ENCODE data around the gene ZNG1B.
"Not testable (repeated sequence)": the region's sequence is repeated elsewhere in the genome, so short reads cannot be mapped to it uniquely, and the experiment has no call there.

The ZNG1B gene

GRCh38 chr2:113504081-113504480 is 66.6 kb downstream of the ZNG1B start:
- not testable (repeated sequence) for H3K4me1 ChIP-seq (ENCODE audit: control insufficient read depth in 1 of 2, insufficient read depth in 2 of 2, low read length in 2 of 2); H3K27me3 ChIP-seq (ENCODE audit: control insufficient read depth in 1 of 2, insufficient read depth in 2 of 2, low read length in 2 of 2); H3K27ac ChIP-seq (ENCODE audit: low read depth, low read length); H3K9ac ChIP-seq (ENCODE audit: low read depth in 1 of 2, low read length in 2 of 2); H3K9me3 ChIP-seq (ENCODE audit: control insufficient read depth in 1 of 2, low read length in 2 of 2); H3K4me3 ChIP-seq (ENCODE audit: low read depth in 1 of 2, low read length in 2 of 2); H3K36me3 ChIP-seq (ENCODE audit: control insufficient read depth in 1 of 2, insufficient read depth in 2 of 2, low read length in 2 of 2)

- not testable (repeated sequence) for H3K9ac ChIP-seq (ENCODE audit: low read depth in 1 of 2, low read length in 2 of 2); H3K27me3 ChIP-seq (ENCODE audit: control insufficient read depth in 1 of 2, insufficient read depth in 2 of 2, low read length in 2 of 2); H3K4me3 ChIP-seq (ENCODE audit: low read depth in 1 of 2, low read length in 2 of 2); H3K27ac ChIP-seq (ENCODE audit: low read depth, low read length); H3K36me3 ChIP-seq (ENCODE audit: control insufficient read depth in 1 of 2, insufficient read depth in 2 of 2, low read length in 2 of 2); H3K9me3 ChIP-seq (ENCODE audit: control insufficient read depth in 1 of 2, low read length in 2 of 2); H3K4me1 ChIP-seq (ENCODE audit: control insufficient read depth in 1 of 2, insufficient read depth in 2 of 2, low read length in 2 of 2)
Observed at GRCh38 chr2:113507394-113508140, 70.1 kb downstream of the ZNG1B start.

DNA sequence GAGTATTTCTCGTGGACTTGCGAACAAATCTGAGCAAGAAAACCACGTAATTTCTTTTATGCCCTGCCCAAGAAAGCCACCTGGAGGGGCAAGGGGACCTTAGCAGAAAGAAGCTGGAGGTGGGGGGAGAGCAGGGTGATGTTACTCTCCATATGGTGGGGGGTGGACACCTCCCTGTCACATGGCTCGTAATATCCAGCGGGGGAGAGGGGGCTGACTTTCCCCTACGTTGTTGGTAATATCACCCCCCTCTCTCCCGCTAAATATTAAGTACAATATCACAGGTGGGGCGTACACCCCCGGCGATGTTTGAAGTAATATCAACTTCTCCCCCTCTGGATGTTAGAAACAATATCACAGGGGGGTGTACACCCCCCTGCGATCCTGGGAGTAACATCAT is 70.7 kb downstream of the ZNG1B start:
- not testable (repeated sequence) for H3K4me1 ChIP-seq (ENCODE audit: control insufficient read depth in 1 of 2, insufficient read depth in 2 of 2, low read length in 2 of 2); H3K4me3 ChIP-seq (ENCODE audit: low read depth in 1 of 2, low read length in 2 of 2); H3K27me3 ChIP-seq (ENCODE audit: control insufficient read depth in 1 of 2, insufficient read depth in 2 of 2, low read length in 2 of 2); H3K36me3 ChIP-seq (ENCODE audit: control insufficient read depth in 1 of 2, insufficient read depth in 2 of 2, low read length in 2 of 2); H3K27ac ChIP-seq (ENCODE audit: low read depth, low read length); H3K9ac ChIP-seq (ENCODE audit: low read depth in 1 of 2, low read length in 2 of 2); H3K9me3 ChIP-seq (ENCODE audit: control insufficient read depth in 1 of 2, low read length in 2 of 2)

DNA sequence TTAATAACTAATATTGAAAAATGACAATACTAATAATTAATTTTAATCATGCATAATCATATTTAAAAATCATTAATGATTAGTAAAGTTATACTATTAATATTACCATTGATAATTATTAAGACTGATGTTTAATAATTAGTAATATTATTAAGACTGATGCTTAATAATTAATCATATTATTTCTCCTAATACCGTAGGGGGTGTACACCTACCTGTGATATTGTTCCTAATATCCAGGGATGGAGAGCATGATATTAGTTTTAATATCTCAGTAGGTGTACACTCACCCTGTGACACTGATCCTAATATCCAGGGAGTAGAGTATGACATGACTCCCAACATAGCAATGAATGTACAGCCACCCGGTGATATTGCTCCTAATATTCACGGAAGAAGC is 73.4 kb downstream of the ZNG1B start:
- H3K4me1 ChIP-seq (ENCODE audit: control insufficient read depth in 1 of 2, insufficient read depth in 2 of 2, low read length in 2 of 2); H3K4me3 ChIP-seq (ENCODE audit: low read depth in 1 of 2, low read length in 2 of 2): not testable (repeated sequence)

DNA sequence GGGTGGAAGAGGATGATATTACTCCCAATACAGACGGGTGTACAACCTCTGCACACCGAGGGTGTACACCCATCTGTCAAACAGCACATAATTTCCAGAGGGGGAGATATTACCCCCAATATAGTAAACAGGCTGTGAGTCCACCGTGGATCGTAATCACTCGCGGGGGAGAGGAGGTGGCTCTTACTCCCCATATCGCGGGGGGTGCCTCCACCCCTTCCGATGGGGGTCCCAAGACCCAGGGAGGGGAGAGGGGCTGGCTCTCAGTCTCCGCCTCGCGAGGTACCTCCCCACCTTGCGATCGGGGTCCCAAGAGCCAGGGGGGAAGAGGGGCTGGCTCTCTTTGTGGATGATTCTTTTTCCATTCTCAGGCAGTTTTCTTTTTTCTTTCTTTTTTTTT is 74.4 kb downstream of the ZNG1B start:
- H3K27ac ChIP-seq (ENCODE audit: low read depth, low read length); H3K27me3 ChIP-seq (ENCODE audit: control insufficient read depth in 1 of 2, insufficient read depth in 2 of 2, low read length in 2 of 2); H3K4me1 ChIP-seq (ENCODE audit: control insufficient read depth in 1 of 2, insufficient read depth in 2 of 2, low read length in 2 of 2); H3K9ac ChIP-seq (ENCODE audit: low read depth in 1 of 2, low read length in 2 of 2); H3K9me3 ChIP-seq (ENCODE audit: control insufficient read depth in 1 of 2, low read length in 2 of 2); H3K4me3 ChIP-seq (ENCODE audit: low read depth in 1 of 2, low read length in 2 of 2); H3K36me3 ChIP-seq (ENCODE audit: control insufficient read depth in 1 of 2, insufficient read depth in 2 of 2, low read length in 2 of 2): not testable (repeated sequence)

More for the DNA sequence above, 73.4 kb downstream of the ZNG1B start:
- H3K27me3 ChIP-seq (ENCODE audit: control insufficient read depth in 1 of 2, insufficient read depth in 2 of 2, low read length in 2 of 2); H3K36me3 ChIP-seq (ENCODE audit: control insufficient read depth in 1 of 2, insufficient read depth in 2 of 2, low read length in 2 of 2); H3K9me3 ChIP-seq (ENCODE audit: control insufficient read depth in 1 of 2, low read length in 2 of 2); H3K9ac ChIP-seq (ENCODE audit: low read depth in 1 of 2, low read length in 2 of 2); H3K27ac ChIP-seq (ENCODE audit: low read depth, low read length): not testable (repeated sequence)

- not testable (repeated sequence) for H3K4me3 ChIP-seq (ENCODE audit: low read depth in 1 of 2, low read length in 2 of 2); H3K4me1 ChIP-seq (ENCODE audit: control insufficient read depth in 1 of 2, insufficient read depth in 2 of 2, low read length in 2 of 2); H3K36me3 ChIP-seq (ENCODE audit: control insufficient read depth in 1 of 2, insufficient read depth in 2 of 2, low read length in 2 of 2); H3K9me3 ChIP-seq (ENCODE audit: control insufficient read depth in 1 of 2, low read length in 2 of 2); H3K27ac ChIP-seq (ENCODE audit: low read depth, low read length); H3K27me3 ChIP-seq (ENCODE audit: control insufficient read depth in 1 of 2, insufficient read depth in 2 of 2, low read length in 2 of 2); H3K9ac ChIP-seq (ENCODE audit: low read depth in 1 of 2, low read length in 2 of 2)
Observed at GRCh38 chr2:113515457-113515856, 78.0 kb downstream of the ZNG1B start.

DNA sequence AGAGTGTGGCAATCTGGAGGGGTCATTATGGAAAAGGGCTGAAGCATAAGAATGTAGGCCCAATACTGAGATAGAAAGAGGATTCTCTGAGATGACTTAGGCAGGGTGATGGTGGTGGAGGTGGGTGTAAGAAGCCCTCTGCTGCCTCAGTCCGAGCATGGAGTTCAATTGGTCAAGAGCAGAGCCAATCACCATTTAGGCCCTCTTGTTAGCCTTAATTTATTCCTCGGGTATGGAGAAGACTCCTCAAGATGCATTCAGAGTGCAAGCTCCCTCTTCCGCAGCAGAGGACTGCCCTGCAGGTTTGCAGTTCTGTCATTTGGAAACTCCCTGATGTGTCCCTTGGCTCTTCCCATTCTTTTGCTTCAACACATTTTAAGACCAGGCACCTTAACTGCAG is 78.5 kb downstream of the ZNG1B start:
- not testable (repeated sequence) for H3K9me3 ChIP-seq (ENCODE audit: control insufficient read depth in 1 of 2, low read length in 2 of 2); H3K4me1 ChIP-seq (ENCODE audit: control insufficient read depth in 1 of 2, insufficient read depth in 2 of 2, low read length in 2 of 2); H3K9ac ChIP-seq (ENCODE audit: low read depth in 1 of 2, low read length in 2 of 2); H3K36me3 ChIP-seq (ENCODE audit: control insufficient read depth in 1 of 2, insufficient read depth in 2 of 2, low read length in 2 of 2); H3K27ac ChIP-seq (ENCODE audit: low read depth, low read length); H3K4me3 ChIP-seq (ENCODE audit: low read depth in 1 of 2, low read length in 2 of 2); H3K27me3 ChIP-seq (ENCODE audit: control insufficient read depth in 1 of 2, insufficient read depth in 2 of 2, low read length in 2 of 2)

DNA sequence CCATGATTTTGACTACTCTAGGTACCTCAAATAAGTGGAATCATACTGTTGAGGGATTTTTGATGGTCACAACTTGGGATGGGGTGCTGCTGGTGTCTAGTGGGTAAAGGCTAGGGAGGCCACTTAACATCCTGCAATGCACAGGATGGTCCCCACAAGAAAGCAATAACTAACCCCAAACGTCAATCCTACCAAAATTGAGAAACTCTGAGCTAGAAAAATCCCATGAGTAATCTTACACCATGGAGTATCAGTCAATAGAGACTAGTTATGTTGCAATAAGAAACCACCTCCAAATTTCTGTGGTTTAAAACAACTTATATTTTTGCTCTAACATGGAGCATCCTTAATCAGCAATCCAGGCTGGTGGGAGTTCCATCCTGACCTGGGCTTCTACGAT is 79.5 kb downstream of the ZNG1B start:
- not testable (repeated sequence) for H3K27ac ChIP-seq (ENCODE audit: low read depth, low read length); H3K4me3 ChIP-seq (ENCODE audit: low read depth in 1 of 2, low read length in 2 of 2); H3K9ac ChIP-seq (ENCODE audit: low read depth in 1 of 2, low read length in 2 of 2); H3K27me3 ChIP-seq (ENCODE audit: control insufficient read depth in 1 of 2, insufficient read depth in 2 of 2, low read length in 2 of 2); H3K36me3 ChIP-seq (ENCODE audit: control insufficient read depth in 1 of 2, insufficient read depth in 2 of 2, low read length in 2 of 2); H3K9me3 ChIP-seq (ENCODE audit: control insufficient read depth in 1 of 2, low read length in 2 of 2); H3K4me1 ChIP-seq (ENCODE audit: control insufficient read depth in 1 of 2, insufficient read depth in 2 of 2, low read length in 2 of 2)

DNA sequence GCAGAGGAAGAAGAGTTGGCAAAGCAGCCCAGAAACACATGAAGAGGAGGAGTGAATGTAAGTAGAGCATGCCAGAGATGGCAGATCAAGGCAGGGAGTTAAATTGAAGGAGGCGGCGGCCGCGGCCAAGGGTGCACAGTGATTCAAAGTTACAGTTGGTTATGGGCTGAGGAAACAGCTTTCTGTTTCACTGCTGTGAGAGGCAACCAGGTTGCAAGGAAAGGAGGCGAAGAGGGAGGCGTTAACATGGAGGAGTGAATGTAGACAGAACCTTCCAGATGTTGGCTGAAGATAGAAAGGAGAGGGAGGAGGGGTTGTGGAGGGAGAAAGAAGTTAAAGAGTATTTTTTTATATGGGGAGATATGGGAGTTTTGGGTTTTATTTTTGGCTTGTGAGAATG is 83.3 kb downstream of the ZNG1B start:
- not testable (repeated sequence) for H3K9ac ChIP-seq (ENCODE audit: low read depth in 1 of 2, low read length in 2 of 2); H3K27me3 ChIP-seq (ENCODE audit: control insufficient read depth in 1 of 2, insufficient read depth in 2 of 2, low read length in 2 of 2); H3K4me3 ChIP-seq (ENCODE audit: low read depth in 1 of 2, low read length in 2 of 2); H3K36me3 ChIP-seq (ENCODE audit: control insufficient read depth in 1 of 2, insufficient read depth in 2 of 2, low read length in 2 of 2); H3K4me1 ChIP-seq (ENCODE audit: control insufficient read depth in 1 of 2, insufficient read depth in 2 of 2, low read length in 2 of 2); H3K27ac ChIP-seq (ENCODE audit: low read depth, low read length); H3K9me3 ChIP-seq (ENCODE audit: control insufficient read depth in 1 of 2, low read length in 2 of 2)

DNA sequence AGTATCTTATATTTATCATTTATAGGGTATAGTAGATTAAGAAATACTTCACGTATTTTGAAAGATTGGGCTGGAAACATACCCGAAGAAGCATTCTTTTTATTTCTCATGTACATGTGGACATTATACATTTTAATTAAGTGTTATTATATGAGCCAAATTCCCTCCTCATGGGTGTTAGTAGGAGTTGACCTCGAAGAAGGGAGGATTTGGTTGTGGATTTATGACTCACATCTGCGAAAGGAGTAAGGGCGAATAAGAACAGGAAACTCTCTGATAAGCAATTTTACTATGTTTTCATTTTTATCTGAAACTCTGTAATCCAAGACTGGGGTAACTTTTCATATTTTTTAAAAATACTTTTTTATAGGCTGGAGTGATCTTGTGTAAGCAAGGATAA is 84.0 kb downstream of the ZNG1B start:
- H3K4me3 ChIP-seq (ENCODE audit: low read depth in 1 of 2, low read length in 2 of 2); H3K36me3 ChIP-seq (ENCODE audit: control insufficient read depth in 1 of 2, insufficient read depth in 2 of 2, low read length in 2 of 2); H3K27me3 ChIP-seq (ENCODE audit: control insufficient read depth in 1 of 2, insufficient read depth in 2 of 2, low read length in 2 of 2); H3K4me1 ChIP-seq (ENCODE audit: control insufficient read depth in 1 of 2, insufficient read depth in 2 of 2, low read length in 2 of 2); H3K9me3 ChIP-seq (ENCODE audit: control insufficient read depth in 1 of 2, low read length in 2 of 2); H3K9ac ChIP-seq (ENCODE audit: low read depth in 1 of 2, low read length in 2 of 2); H3K27ac ChIP-seq (ENCODE audit: low read depth, low read length): not testable (repeated sequence)

DNA sequence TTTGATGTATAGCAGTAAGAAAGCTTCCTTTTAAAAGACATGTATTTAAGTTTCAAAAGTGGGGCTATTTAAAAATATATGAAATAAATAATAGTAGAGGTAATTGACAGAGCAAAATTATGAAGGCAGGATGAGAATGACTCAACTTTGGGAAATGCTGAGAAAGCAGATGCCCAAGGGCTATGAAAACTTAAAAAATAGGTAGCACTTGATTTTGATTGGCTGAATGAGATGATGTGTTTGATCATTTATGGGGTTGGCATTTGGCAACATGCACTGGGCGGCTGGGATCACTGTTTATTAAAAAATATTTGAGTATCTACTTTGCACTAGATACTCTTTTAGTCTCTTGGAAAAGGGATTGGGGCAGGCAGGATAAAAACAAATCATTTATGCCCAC is 87.5 kb downstream of the ZNG1B start:
- H3K36me3 ChIP-seq (ENCODE audit: control insufficient read depth in 1 of 2, insufficient read depth in 2 of 2, low read length in 2 of 2); H3K9me3 ChIP-seq (ENCODE audit: control insufficient read depth in 1 of 2, low read length in 2 of 2); H3K27me3 ChIP-seq (ENCODE audit: control insufficient read depth in 1 of 2, insufficient read depth in 2 of 2, low read length in 2 of 2); H3K9ac ChIP-seq (ENCODE audit: low read depth in 1 of 2, low read length in 2 of 2); H3K4me3 ChIP-seq (ENCODE audit: low read depth in 1 of 2, low read length in 2 of 2); H3K27ac ChIP-seq (ENCODE audit: low read depth, low read length); H3K4me1 ChIP-seq (ENCODE audit: control insufficient read depth in 1 of 2, insufficient read depth in 2 of 2, low read length in 2 of 2): not testable (repeated sequence)

All from duodenal mucosa (tissue), 2 donors.